GM18526 (cell line): Measurements from ENCODE around the gene CMSS1.

Experiments
- POLR2A ChIP-seq: IDR thresholded peaks from 3 replicates; pipeline ENCODE4 v1.6.1; 2011; ENCODE audit not compliant: insufficient read length; ENCODE audit errors: extremely low read depth

The CMSS1 gene

DNA sequence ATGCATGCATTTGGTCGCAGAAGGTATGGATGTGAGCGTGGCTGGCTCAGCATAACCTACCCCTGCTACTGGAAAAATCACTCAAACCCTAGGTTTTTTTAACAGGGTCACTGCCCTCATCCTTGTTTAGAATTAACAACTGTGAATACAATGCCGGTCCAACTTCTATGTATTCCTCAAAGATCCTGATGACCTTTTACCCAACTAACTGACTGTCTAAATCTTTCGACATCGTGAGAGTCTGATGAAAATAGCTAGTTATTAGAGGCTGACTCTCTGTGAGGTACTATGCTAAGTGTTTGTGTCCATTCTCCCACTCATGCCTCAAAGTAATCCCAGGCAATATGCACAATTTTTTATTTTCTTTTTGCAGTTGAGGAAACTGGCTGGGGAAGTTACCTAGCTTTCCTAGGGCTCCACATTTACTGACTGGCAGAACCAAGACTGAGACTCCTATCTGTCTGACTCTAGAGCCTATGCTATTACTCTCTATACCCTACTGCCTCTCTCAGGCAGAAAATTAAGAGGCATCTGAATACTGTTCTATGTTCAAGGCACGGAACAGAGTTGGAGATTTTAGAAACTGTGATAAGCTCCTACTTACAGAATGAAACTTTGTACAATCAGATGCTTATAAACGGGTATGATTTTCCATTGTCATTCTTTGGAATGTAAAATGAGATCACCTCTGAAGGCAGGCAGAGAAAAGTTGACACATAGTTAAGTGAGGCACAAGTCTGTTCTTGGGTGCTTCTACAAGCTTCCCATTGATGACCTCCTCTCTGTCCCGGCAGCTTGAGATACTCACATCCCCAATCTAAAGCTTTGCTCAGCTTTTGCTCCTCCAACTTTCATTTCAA is 240.3 kb downstream of the CMSS1 start:
- no peak for TF ChIP-seq POLR2A

- no peak for TF ChIP-seq POLR2A
Measured at GRCh38 chr3:100059472-100059871, 241.8 kb downstream of the CMSS1 start.

DNA sequence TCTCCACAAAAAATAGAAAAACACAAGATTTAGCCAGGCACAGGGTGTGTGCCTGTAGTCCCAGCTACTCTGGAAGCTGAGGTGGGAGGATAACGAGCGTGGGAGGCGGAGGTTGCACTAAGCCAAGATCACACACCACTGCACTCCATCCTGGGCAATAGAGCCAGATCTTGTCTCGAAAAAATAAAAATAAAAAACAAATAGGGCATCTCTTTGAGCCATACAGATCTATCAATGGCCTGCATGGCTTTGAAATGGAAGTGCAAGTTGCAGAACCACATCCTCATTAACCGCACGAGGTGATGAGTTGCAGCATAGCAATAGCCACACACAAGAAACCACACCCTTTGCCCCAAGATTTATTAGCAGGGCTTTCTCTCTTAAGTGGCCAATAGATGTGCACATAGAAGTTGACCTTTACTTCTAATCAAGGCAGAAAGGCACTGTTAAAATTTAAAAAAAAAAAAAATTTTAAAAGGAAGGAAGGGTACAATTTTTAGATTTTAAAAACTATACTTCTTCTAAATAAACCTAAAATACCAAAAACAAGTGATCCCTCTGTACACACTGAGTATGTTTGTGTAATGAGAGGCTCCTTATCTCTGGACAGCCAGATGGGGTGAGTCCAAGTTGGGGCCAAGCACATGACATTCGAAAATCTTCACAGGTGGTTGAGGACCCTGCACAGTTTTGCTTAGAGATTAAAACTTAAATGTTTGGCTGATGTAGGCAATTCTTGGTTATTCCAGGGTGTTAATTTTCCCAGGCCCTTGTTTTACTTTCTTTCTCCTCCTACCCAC is 243.2 kb downstream of the CMSS1 start:
- TF ChIP-seq POLR2A: no peak

GRCh38 chr3:100062665-100063064 is 245.0 kb downstream of the CMSS1 start:
- no peak for TF ChIP-seq POLR2A

GRCh38 chr3:100063929-100064461 is 246.3 kb downstream of the CMSS1 start:
- no peak for TF ChIP-seq POLR2A

DNA sequence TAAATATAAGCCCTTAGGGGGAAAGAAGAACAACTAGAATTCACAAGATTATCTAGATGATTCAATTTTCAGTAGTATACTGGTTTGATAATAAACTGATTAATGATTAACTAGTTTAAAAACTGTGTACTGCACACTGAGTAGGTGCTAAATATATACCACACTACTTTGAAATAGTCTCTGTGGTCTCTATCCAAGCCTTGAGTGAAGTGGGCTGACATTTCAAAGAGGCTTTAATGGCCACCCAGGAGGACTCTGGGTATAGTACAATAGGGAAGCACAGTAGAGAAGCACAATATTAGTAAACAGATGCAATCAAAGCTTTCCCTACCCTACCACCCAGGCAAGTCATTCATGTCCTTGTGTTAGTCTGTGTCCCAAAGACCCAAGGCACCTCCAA is 249.9 kb downstream of the CMSS1 start:
- no peak for TF ChIP-seq POLR2A

- TF ChIP-seq POLR2A: no peak
Measured at GRCh38 chr3:100068826-100069225, 251.2 kb downstream of the CMSS1 start.

GRCh38 chr3:100069472-100069871 is 251.8 kb downstream of the CMSS1 start:
- TF ChIP-seq POLR2A: no peak

DNA sequence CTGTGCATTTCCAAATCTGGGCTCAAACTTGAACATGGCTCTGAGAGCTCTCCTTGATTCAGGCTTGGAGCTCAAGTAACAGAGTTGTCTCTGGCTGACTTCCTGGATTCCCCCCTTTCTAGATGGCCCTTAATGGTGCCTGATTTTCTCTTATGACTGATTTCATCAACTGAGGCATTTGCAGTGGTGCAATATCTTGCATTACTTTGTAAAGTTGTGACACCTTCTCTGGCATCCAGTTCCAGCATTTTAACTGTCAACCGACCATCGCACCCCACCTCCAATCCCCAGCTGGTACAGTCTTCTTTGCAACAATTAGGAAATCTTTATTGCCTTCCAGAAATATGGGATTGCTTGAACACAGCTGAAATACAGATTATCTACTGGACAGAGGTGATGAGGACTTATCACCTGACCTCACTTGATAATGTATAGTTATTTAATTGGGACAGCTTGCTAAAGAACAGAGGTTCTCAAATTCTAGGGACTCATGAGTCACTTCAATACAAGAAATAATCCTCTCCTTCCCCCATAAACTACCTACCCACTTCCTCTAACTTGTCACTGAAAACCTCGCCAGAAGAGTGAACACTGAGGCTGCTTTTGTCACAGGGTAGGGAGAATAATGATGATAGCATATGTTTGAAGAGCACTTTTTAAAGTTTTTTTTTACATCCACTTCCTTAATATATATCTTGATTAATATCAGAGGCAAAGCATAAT is 254.8 kb downstream of the CMSS1 start:
- TF ChIP-seq POLR2A: no peak

DNA sequence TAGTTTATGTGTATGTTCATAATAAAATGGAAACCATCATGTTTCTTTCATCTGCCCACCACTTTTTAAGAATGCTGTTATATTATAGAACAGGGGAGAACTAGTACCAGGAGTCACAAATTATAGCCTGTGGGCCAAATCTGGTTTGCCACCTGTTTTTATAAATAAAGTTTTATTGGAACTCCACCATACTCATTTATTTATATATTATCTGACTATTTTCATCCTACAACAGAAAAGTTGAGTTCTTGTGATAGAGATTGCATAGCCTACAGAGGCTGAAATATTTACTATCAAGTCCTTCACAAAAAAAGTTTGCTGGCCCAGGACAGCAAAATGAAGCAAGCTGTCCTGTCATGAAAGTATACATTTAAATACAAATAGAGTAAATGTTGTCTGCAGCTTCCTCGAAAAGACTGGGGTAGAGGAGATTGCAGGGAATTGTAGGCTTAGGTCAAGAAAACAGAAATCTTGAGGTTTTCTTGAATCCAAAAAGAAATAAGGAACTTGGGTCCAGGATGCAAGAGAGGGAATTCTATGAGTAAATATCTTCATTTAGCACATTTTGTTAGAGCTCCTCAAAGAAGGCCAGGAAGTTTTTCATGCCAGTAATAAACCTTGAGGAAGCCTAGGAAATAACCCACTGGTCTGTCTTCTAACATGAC is 255.5 kb downstream of the CMSS1 start:
- no peak for TF ChIP-seq POLR2A

DNA sequence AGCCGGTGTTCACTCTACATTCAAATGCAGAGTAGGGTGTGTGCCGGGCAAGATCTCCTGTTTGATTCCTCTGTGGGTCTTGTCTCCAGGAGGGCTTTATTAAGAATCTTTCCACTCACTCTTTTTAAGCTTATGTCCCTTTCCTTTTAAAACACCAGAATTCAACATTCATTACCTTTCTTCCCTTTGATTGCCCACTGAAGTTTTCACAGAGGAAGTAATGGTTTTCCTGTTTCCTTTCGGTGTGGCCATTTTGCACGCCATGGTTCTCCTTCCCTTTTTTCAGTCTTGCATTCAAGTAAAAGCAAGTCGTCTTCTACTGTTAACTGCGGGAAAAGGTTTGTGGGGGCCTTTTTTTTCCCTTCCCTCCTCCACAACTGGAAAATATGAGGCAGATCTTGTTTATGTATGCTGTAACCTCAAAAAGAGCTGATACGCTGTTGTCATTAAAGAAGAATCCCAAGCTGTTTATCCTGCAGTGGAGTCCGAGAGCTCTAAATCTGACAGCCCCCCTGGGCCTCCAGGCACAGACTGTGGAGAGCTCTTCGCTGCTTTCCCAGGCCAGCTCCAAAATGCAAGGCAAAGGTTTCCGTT is 256.1 kb downstream of the CMSS1 start:
- no peak for TF ChIP-seq POLR2A

DNA sequence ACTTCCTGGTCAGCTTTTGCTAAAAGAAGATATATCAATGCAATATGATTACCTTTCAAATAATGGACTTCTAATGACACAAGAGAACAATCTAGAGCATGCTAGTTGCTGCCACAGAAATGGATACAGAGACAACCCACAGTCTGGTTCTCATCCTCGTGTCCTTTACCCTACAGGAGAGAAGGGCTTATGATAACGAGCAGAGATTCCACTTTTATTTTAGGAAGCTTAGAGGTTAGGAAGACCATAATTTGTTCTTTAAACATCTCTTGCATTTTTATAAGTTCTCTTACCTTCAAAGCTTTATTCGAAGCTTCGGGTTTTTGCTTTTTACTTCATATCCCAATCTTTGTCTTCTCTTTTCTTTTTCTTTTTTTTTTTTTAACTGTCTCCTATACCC is 257.5 kb downstream of the CMSS1 start:
- no peak for TF ChIP-seq POLR2A

- no peak for TF ChIP-seq POLR2A
Measured at GRCh38 chr3:100075851-100076730, 258.4 kb downstream of the CMSS1 start.
